ENCODE results near the gene EFNA1. TPM values are rescaled to one million over a fixed set of nuclear protein-coding genes. Genes with fewer than 3 reads are reported as not detected.
A peak's percentile ranks its signal among the peaks of the same experiment; 100 is the strongest.

Gene EFNA1
- total and polyA plus RNA-seq, 2 of the 8 experiments (the other 6 are each of a cell fraction or from before 2014, with no cell fraction given) = 4.9 to 14.6 TPM

DNA sequence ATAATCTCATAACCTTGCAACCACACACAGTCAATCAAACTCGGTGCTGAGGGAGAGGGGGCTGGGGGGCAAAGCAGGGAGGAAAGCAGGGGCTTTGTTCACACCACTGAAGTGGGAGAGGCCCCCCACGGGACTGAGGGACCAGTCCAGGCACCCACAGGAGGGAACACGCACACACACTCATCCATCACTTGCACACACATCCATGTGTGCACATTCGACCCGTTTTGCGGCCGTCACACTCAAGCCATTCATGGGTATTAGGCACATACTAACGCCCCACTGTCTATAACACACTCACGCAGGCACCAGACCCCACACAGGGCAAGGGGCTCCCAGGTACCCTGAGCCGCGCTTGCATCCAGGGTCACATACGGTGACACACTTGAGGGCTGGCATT, 35.0 kb upstream of the EFNA1 start:
- Histone ChIP-seq H2BK12ac (ENCODE audit: low read depth, low read length) (0 out of 2 replicates have a peak overlapping the region, but pooled peaks have one; percentile 27), H3K27me3 (replicated peaks in 1 of 4; ENCODE audit: control insufficient read depth in 3 of 4, extremely low read depth in 1 of 4, insufficient read depth in 3 of 4, low read length in 3 of 4) (peaks cover 0 to 13% (median 2%) of the 10 kb centered on the region in 4 experiments; a peak in 2 of 7 replicates), H2AK5ac (ENCODE audit: low read depth, low read length) (no peak overlapping the region), H2BK20ac (ENCODE audit: low read length) (no peak overlapping the region), H2BK5ac (ENCODE audit: low read depth, low read length) (no peak overlapping the region), H3K18ac (ENCODE audit: extremely low read depth, low read length) (no peak overlapping the region), H4K91ac (replicated peaks; ENCODE audit: insufficient read length, low read length) (no peak overlapping the region), H3K23ac (ENCODE audit: insufficient read length) (no peak overlapping the region), H3K23me2 (ENCODE audit: low read depth, low read length) (no peaks in the 10 kb centered on the region), H2BK15ac (ENCODE audit: low read length) (no peak overlapping the region), H2BK120ac (replicated peaks; ENCODE audit: low read depth, low read length) (no peak overlapping the region), H3K79me1 (ENCODE audit: low read depth, low read length) (no peaks in the 10 kb centered on the region), H3K4me2 (ENCODE audit: insufficient read depth in 1 of 2, low read depth in 2 of 2, low read length in 2 of 2) (no peak overlapping the region), H3K36me3 (ENCODE audit: control insufficient read depth in 2 of 4, insufficient read depth in 4 of 4, low read length in 3 of 4) (no peaks in the 10 kb centered on the region), H3K79me2 (ENCODE audit: control insufficient read depth in 1 of 2, insufficient read depth in 2 of 2, low read length in 2 of 2) (no peaks in the 10 kb centered on the region), H3K27ac (ENCODE audit: low read depth, low read length) (no peak overlapping the region), H3K9ac (replicated peaks in 1 of 4; ENCODE audit: extremely low read depth in 1 of 4, low read depth in 3 of 4, low read length in 3 of 4) (no peak overlapping the region), H3K14ac (ENCODE audit: insufficient read length) (no peak overlapping the region), H3K4ac (replicated peaks; ENCODE audit: insufficient read length, low read depth, low read length) (no peak overlapping the region), H3K4me1 (replicated peaks in 1 of 4; ENCODE audit: control insufficient read depth in 3 of 4, insufficient read depth in 4 of 4, low read length in 3 of 4) (peaks cover 0 to 10% (median 8%) of the 10 kb centered on the region in 4 experiments; a peak in 5 of 7 replicates), H3K56ac (replicated peaks; ENCODE audit: insufficient read length, low read depth, low read length) (no peak overlapping the region), H3K9me3 (ENCODE audit: insufficient read depth in 2 of 2, low read depth in 1 of 2, low read length in 1 of 2) (no peaks in the 10 kb centered on the region), H4K20me1 (replicated peaks in 1 of 2; ENCODE audit: control insufficient read depth in 1 of 2, insufficient read depth in 2 of 2, low read length in 2 of 2) (no peaks in the 10 kb centered on the region), H3K4me3 (ENCODE audit: extremely low read depth in 1 of 4, insufficient read depth in 2 of 4, low read depth in 3 of 4, low read length in 4 of 4) (no peak overlapping the region), H4K8ac (ENCODE audit: extremely low read depth, insufficient read depth, low read length) (no peak overlapping the region), H2AFZ (ENCODE audit: low read length) (no peak overlapping the region), H4K5ac (ENCODE audit: insufficient read length, low read depth, low read length) (no peak overlapping the region)
- CTCF ChIA-PET (ENCODE audit: partially characterized antibody) = interaction anchor here (1.3 to 6.3 kb wide), 11 partner anchors 19 to 78 kb away, joined by 5 to 215 read pairs (median 11); partner anchors contain the start of genes EFNA4, KRTCAP2 and TRIM46
- 88% methylated on average over 12 of the region's 12 CpGs; no CpG with 5 or more reads in 1 of the 2 experiments for WGBS, 2 experiments (ENCODE audit: extremely low coverage in 1 of 2, insufficient coverage in 1 of 2, insufficient read length in 1 of 2, insufficient replicate concordance in 2 of 2, low coverage in 1 of 2, low lambda C conversion rate in 2 of 2, missing lambda C conversion rate in 1 of 2)
- DNase-seq (ENCODE audit: low read depth in 1 of 2, low spot score in 2 of 2) = no peak
- FAIRE-seq = no peak
- POLR2A ChIA-PET (ENCODE audit: partially characterized antibody) = interaction anchor here (0.6 to 1.8 kb wide), 3 partner anchors 73 to 80 kb away, joined by 3 to 7 read pairs (median 7); partner anchors contain the start of gene KRTCAP2
- TF ChIP-seq CHD1 (IDR thresholded peaks at IDR 0.05; ENCODE audit: low read depth, low read length) = no peak
- no peak for TF ChIP-seq EP300 (IDR thresholded peaks at IDR 0.05; ENCODE audit: borderline replicate concordance in 1 of 2, low read depth in 2 of 2, low read length in 2 of 2)
- TF ChIP-seq RAD21 (IDR thresholded peaks at IDR 0.05 in 1 of 2, conservative IDR thresholded peaks at IDR 0.05 in 1 of 2; ENCODE audit: low read depth in 2 of 2, low read length in 2 of 2) = no peak
- no peak for TF ChIP-seq CBX5 (IDR thresholded peaks at IDR 0.05; ENCODE audit: low read depth, low read length)
- no peak for TF ChIP-seq SIX5 (IDR thresholded peaks at IDR 0.05; ENCODE audit: low read depth, low read length)
- TF ChIP-seq NANOG (IDR thresholded peaks at IDR 0.05; ENCODE audit: insufficient read depth, low read depth, low read length, poor library complexity, severe bottlenecking) = no peak
- TF ChIP-seq CHD2 (IDR thresholded peaks at IDR 0.05; ENCODE audit: low read length) = no peak
- TF ChIP-seq SIN3A (conservative IDR thresholded peaks at IDR 0.05 in 1 of 2, IDR thresholded peaks at IDR 0.05 in 1 of 2; ENCODE audit: low read depth in 1 of 2, low read length in 2 of 2) = no peak
- no peak for TF ChIP-seq RBBP5 (IDR thresholded peaks at IDR 0.05; ENCODE audit: borderline replicate concordance, low read depth, low read length)
- TF ChIP-seq, protein P1, sequence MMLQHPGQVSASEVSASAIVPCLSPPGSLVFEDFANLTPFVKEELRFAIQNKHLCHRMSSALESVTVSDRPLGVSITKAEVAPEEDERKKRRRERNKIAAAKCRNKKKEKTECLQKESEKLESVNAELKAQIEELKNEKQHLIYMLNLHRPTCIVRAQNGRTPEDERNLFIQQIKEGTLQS (IDR thresholded peaks at IDR 0.05; ENCODE audit: insufficient read depth, low read depth, low read length) = no peak
- no peak for TF ChIP-seq RNF2 (IDR thresholded peaks at IDR 0.05; ENCODE audit: borderline replicate concordance, low read depth, low read length, missing control alignments, poor library complexity, severe bottlenecking)

Measured in H1 (cell line).